ENCODE results near the gene RASIP1.
"Not testable (repeated sequence)": the region's sequence is repeated elsewhere in the genome, so short reads cannot be mapped to it uniquely, and the experiment has no call there.

Gene RASIP1

DNA sequence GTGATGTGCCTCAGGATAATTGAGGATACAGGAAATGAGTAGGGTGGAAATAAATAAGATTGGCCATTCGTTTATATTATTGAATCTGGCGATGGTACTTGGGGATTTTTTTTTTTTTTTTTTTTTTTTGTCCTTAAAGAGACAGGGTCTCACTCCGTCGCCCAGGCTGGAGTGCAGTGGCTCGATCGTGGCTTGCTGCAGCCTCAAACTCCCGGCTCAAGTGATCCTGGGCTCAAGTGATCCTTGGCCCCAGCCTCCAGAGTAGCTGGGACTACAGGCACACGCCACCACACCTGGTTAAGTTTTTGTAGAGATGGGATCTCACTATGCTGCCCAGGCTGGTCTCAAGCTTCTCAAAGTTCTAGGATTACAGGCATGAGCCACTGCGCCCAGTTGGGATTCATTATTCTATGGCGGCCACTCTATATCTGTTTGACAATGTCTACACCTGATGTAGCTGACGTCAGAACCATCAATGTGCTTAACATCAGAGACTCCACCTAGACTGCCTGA is 18.2 kb downstream of the RASIP1 start:
- TF ChIP-seq CTCF (IDR thresholded peaks at IDR 0.05; ENCODE audit: extremely low read depth, missing control alignments), result no peak
- DNase-seq (ENCODE audit: low spot score), result no peak

DNA sequence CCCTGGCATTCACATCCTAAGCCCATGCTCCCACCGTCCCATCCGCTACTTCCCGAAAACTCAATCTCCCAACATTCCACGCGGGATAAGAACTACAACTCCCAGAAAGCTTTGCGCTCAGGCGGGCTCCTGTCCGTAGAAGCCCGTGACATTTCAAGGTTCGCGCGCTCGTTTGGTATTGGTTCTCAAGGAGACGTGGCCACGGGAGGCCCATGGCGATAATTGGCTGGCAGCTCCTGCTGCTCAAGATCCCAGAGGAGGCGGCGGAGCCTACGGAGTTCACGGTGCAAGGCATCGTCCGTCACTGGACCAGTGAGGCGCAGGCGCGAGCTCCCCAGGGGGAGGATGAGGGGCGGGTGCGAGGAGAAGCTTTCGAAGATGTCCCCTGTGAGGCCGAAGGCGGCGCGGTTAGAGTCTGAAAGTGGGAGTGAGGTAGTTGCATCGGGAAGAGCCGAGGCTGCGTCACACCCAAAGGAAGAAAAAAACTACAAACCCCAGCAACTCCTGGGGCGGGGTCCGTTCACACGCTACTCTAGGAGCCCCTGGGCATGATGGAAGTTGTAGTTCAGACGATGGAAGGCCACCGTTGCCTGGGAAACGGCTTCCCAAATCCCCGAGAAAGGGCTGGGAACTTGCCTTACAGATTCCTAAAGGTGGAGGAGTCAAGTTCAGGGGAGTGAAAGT is 19.7 kb downstream of the RASIP1 start:
- peak; percentile 98 for DNase-seq (ENCODE audit: low spot score)
- no peak for TF ChIP-seq CTCF (IDR thresholded peaks at IDR 0.05; ENCODE audit: extremely low read depth, missing control alignments)

DNA sequence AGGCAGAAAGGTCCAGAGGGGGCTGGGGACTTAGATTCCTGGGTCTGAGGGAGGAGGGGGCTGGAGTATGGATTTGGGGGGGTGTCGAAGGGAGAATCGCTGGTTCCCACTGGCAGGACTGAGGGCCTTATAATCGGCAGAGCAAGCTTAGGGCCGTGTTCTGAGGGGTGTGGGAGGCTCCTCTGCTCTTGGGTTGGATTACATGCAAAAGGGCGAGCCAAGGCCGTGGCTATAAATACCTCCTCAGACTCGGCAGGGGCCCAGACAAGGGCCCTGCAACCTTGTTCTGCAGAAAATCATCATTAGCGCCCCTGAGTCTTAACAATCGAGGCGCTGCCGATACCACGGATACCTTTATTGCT is 20.2 kb downstream of the RASIP1 start:
- no peak for DNase-seq (ENCODE audit: low spot score)
- no peak for TF ChIP-seq CTCF (IDR thresholded peaks at IDR 0.05; ENCODE audit: extremely low read depth, missing control alignments)

DNA sequence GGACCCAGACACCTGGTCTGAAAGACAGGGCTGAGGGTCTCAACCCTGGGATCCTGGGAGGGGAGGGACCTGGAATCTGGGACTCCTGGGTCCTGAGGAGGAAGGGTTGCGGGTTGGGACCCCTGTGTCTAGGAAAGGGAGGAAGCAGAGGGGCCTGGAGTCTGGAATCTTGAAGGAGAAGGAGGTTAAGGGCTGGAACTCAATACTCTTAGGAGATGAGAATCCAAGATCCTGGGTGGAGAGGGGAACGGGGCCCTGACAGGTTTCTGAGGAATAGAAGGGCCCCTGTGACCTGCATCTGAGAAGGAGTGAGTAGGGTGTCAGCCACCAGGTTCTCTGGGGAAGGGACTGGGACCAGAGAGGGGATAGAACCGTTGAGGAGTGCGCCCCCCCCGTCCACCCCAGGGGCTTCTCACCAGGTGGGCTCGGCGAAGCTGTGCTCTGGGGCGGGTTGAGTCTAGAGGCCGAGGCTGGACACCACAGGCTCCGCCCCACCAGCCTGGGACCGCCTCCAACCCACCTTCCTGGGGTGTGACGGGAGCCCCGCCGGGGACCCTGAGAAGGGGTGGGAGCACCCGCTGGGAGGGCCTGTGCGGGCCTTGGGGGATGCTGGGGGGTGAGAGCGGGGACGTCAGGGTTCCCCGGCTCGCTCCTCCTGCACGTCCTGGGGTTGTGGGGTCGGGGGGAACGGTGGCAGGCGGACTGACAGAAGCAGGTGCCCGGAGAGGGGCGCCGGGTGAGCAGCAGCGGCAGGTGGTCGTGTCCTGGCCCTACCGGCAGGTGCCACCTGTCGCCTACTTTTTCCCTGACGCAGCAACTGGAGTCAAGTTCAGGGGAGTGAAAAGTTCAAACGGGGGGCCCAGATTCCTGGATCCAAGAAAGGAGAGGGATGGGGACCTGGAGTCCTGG is 20.9 kb downstream of the RASIP1 start, which contains the start of gene MAMSTR:
TSS of gene MAMSTR (minus strand) at position 463 of the 909 bp plus-strand sequence. CDS start 694 bp downstream, outside the sequence.
- TF ChIP-seq CTCF (IDR thresholded peaks at IDR 0.05; ENCODE audit: extremely low read depth, missing control alignments), result no peak
- no peak for DNase-seq (ENCODE audit: low spot score)

GRCh38 chr19:48718711-48719231 is 21.6 kb downstream of the RASIP1 start:
- no peak for TF ChIP-seq CTCF (IDR thresholded peaks at IDR 0.05; ENCODE audit: extremely low read depth, missing control alignments)
- no peak for DNase-seq (ENCODE audit: low spot score)

GRCh38 chr19:48718106-48718505 is 22.3 kb downstream of the RASIP1 start:
- not testable (repeated sequence) for DNase-seq (ENCODE audit: low spot score)

DNA sequence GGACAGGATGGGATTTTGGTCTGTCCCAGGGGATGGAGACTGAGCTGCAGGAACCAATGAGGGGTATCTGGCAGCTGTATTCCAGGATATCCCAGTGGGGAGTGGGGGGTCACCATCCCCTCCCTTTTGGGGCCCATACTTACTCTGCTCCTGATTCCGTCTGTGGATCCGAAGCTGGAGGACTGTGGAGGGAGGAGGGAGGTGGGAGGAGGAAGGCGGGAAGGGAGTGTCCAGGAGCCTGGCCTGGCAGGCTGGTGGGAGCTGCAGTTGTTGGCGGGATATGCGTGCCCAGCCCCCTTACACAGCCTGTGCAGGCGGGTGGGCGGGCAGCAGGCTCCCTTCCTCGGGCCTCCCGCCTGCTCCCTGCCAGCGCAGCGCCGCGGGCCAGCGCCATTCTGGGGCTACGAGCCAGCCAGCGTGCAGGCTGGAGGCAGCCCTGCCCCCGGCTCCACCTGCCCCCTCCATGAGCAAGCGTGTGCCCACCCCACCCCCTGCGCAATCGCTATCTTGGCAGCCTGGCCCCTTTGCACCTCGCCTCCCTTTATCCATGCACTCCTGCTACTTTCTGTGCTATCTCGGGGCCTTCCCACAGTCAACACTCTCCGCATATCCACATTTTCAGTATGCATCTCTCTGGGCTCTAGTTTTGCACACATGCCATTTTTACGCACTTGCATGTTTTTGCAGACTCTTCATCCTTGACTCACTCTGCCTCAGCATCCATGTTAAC is 23.7 kb downstream of the RASIP1 start:
- DNase-seq (ENCODE audit: low spot score), result no peak
- TF ChIP-seq CTCF (IDR thresholded peaks at IDR 0.05; ENCODE audit: extremely low read depth, missing control alignments), result no peak
